NK-92 treated with Interleukin-12 subunit alpha and Interleukin-12 subunit beta, amount 100 ng/mL, for 24 hours (cell line): ENCODE results near the gene ADORA1.
A peak's percentile ranks its signal among the peaks of the same experiment; 100 is the strongest.

Experiments
- DNase-seq: peaks from one replicate; lab custom pipeline; 2025; lab: John Stamatoyannopoulos, UW

Gene ADORA1

GRCh38 chr1:203159844-203160243 lies 32.3 kb downstream of the ADORA1 start:
- no peak for DNase-seq

DNA sequence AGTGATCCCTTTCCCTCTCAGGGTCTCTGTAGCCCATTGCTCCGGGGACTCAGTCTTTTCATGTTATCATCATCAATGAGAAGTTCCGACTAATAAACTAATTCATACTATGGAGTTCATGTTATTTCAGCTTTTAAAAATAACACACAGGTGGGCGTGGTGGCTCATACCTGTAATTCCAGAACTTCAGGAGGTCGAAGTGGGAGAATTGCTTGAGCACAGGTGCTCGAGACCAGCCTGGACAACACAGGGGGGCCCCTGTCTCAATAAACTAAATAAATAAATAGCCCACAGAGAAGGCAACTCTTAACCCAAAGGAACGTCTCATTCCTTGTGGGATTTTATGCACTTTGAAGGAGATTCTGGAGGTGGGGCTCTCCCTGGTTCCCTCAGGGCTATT lies 33.6 kb downstream of the ADORA1 start:
- DNase-seq, result no peak

DNA sequence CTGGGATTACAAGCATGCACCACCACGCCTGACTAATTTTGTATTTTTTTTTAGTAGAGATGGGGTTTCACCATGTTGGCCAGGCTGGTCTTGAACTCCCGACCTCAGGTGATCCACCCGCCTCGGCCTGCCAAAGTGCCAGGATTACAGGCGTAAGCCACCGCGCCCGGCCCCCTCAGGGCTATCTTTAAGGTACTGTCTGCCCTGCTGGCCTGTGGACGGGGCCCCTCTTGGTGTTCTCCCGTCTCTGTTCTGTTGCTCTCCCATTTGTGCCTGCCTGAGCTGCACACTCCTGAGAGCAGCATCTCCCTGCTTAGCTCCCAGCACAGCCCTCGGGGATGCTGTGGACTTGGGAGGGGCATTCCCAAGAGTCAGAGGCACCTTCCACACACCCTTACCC lies 34.2 kb downstream of the ADORA1 start:
- DNase-seq, result no peak

DNA sequence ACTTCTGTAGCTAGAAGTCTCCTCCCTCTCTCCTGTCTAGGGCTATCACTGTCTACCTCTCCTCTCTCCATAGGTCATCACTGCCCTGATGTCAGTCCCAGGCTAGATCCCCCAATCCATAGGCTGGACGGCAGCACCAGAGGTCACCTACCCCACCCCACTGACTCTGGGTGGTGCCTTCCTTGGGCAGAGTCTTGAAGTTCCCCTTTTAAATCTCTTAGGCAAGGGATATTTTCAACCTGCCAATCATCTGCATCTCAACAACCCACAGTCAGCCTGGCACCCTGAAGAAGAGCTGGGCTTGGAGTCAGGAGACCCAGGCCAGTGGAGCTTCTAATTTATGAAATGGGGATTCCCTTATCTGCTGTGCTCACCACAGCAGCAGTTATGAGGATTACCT lies 34.9 kb downstream of the ADORA1 start:
- DNase-seq, result no peak

- DNase-seq, result no peak
These were observed 36.5 kb downstream of the ADORA1 start for GRCh38 chr1:203163891-203164635.

- DNase-seq, result no peak
These were observed 37.7 kb downstream of the ADORA1 start for GRCh38 chr1:203165101-203165799.

GRCh38 chr1:203165800-203166161 lies 38.3 kb downstream of the ADORA1 start:
- no peak for DNase-seq

GRCh38 chr1:203166192-203166940 lies 38.8 kb downstream of the ADORA1 start:
- peak; percentile 35 for DNase-seq

- peak; percentile 35 for DNase-seq
These were observed 39.7 kb downstream of the ADORA1 start for GRCh38 chr1:203167026-203167912.

DNA sequence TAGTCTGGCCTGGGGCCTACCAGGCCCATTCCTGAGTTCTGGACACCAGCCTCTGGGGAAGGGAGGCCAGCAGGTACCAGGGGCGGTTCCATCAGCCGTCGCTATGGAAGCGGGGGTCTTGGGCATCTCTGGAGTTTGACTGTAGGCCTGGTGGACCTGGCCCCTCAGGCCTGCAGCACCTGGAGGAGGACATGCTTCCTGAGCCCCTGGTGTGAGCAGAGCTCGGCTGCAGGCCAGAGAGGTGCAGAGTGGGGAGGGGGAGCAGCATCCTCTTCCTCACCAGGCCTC lies 40.3 kb downstream of the ADORA1 start:
- DNase-seq, result no peak

- no peak for DNase-seq
These were observed 40.8 kb downstream of the ADORA1 start for GRCh38 chr1:203168256-203168786.

DNA sequence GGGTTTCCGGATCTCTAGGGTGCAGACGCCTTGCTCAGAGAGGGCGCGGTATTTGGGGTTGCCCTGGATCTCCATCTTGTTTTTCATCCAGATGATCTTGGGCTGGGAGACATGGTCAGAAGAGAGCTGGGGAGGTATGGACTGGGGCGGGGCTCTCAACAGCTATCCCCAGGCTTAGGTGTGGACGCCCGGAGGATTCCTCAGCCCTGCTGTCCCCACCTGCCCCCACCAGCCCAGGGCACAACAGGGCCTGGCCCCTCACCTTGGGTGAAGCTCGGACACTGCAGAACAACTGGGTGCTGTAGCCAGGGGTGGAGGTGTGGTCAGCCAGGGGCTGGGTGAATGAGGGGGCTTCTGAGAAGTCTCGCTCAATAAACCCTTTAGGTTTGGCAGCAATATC lies 41.5 kb downstream of the ADORA1 start:
- DNase-seq, result no peak

GRCh38 chr1:203169770-203170520 lies 42.4 kb downstream of the ADORA1 start:
- DNase-seq, result no peak

DNA sequence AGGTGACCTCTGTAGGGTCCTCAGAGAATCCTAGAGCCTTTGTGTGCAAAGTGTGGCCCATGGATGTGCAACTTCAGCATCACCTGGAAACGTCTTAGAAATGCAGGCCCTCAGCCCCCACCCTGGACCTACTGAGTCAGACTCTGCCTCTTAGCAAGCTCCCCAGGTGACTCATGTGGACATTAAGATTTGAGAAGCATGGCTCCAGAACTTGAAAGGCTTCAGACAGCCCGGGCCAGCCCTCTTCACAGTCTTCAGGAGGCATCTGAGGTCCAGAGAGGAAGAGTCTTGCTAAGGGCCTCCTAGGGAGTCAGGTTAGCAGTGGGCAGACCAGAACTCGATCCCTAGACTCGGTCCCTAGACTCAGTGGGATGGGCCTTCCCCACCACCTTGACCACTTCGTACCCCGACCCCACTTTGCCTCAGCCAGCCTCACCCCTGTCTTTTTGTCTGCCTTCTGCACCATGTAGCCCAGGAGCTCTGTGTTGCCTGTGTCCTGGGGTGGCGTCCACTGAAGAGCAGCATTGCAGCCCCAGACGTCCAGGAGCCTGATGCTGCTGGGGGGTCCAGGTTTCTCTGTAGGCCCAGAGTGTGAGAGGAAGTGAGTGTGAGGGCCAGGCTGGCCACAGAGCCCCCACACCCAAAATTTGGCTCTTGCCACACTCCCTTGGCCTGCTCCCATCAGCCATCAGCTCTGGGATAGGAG lies 43.3 kb downstream of the ADORA1 start:
- peak; percentile 38 for DNase-seq

GRCh38 chr1:203171341-203172183 lies 44.0 kb downstream of the ADORA1 start:
- no peak for DNase-seq

DNA sequence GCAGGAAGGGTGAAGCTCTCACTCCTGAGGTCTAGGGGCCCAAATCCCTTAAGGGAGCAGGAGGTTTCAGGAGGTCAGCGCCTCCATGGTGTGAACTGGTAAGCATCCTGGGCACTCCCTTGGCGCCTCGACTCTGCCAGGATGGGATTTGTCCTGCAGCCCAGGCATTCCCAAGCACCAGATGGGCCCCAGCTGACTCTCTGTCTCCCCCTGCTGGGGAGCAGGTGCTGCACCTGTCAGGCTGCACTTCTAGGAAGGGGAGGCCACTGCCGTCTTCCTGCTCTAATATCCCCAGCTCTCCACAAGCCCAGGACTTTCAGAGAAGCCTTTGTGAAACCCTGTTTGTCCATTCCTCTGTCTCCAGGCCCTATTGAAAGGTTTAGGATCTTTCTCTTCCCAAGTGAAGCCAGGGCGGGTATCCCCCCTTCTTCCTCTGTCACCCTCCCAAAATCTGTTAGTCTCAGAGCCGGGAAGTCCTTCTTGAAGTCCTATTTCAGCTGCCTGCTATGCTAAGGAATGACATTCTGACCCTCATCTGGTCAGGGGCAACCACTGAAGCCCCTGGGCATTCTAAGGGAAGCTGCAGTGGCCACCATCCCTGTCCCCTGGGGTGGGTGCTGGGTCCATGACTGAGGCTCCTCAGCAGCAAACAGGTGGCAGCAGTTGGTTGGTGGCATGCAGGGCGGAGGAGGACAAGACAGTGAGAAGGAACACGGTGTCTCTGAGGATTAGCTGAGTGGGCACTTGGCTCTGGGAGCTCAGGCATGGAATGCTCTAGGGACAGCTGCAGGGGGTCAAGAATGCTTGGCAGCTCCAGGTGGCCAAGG lies 44.9 kb downstream of the ADORA1 start:
- DNase-seq, result peak; percentile 41

- no peak for DNase-seq
These were observed 45.6 kb downstream of the ADORA1 start for GRCh38 chr1:203173011-203173555.

GRCh38 chr1:203173566-203173965 lies 46.0 kb downstream of the ADORA1 start:
- no peak for DNase-seq
